Brain pericyte (primary cell): Measurements from ENCODE around the gene PHC1.
"Not testable (repeated sequence)": the region's sequence is repeated elsewhere in the genome, so short reads cannot be mapped to it uniquely, and the experiment has no call there.

Source experiments
- DNase-seq: peaks from one replicate; pipeline ENCODE4 v3.0.0-alpha.2; 2012; ENCODE audit warnings: low read depth, low spot score

PHC1 gene

GRCh38 chr12:8914033-8914715 is at the start of gene PHC1:
Gene PHC1 (plus strand): TSS chr12:8914509. CDS start chr12:8917678, 3,169 bp downstream.
- DNase-seq, result peak; percentile 47

- DNase-seq, result no peak
These were observed 47.9 kb upstream of the PHC1 start for GRCh38 chr12:8866429-8866828.

- no peak for DNase-seq
These were observed 47.3 kb upstream of the PHC1 start for GRCh38 chr12:8867009-8867408.

- no peak for DNase-seq
These were observed 46.5 kb upstream of the PHC1 start for GRCh38 chr12:8867786-8868185.

- no peak for DNase-seq
These were observed 43.7 kb upstream of the PHC1 start for GRCh38 chr12:8870586-8870985.

- no peak for DNase-seq
These were observed 43.2 kb upstream of the PHC1 start for GRCh38 chr12:8871068-8871467.

- no peak for DNase-seq
These were observed 37.4 kb upstream of the PHC1 start for GRCh38 chr12:8876887-8877286.

- no peak for DNase-seq
These were observed 27.6 kb upstream of the PHC1 start for GRCh38 chr12:8886502-8887284.

- no peak for DNase-seq
These were observed 27.0 kb upstream of the PHC1 start for GRCh38 chr12:8887285-8887715.

- no peak for DNase-seq
These were observed 23.8 kb upstream of the PHC1 start for GRCh38 chr12:8890313-8891085.

- no peak for DNase-seq
These were observed 22.3 kb upstream of the PHC1 start for GRCh38 chr12:8891976-8892375.

- no peak for DNase-seq
These were observed 19.9 kb upstream of the PHC1 start for GRCh38 chr12:8894378-8894777.

GRCh38 chr12:8894986-8895385 is 19.3 kb upstream of the PHC1 start:
- no peak for DNase-seq

GRCh38 chr12:8897081-8897480 is 17.2 kb upstream of the PHC1 start:
- DNase-seq, result no peak

- no peak for DNase-seq
These were observed 14.5 kb upstream of the PHC1 start for GRCh38 chr12:8899830-8900229.

GRCh38 chr12:8902703-8903102 is 11.6 kb upstream of the PHC1 start:
- DNase-seq, result not testable (repeated sequence)

GRCh38 chr12:8903646-8904045 is 10.7 kb upstream of the PHC1 start:
- DNase-seq, result no peak

GRCh38 chr12:8904665-8905064 is 9.6 kb upstream of the PHC1 start:
- no peak for DNase-seq

- DNase-seq, result no peak
These were observed 8.8 kb upstream of the PHC1 start for GRCh38 chr12:8905546-8905945.

- no peak for DNase-seq
These were observed 7.8 kb upstream of the PHC1 start for GRCh38 chr12:8906266-8907180.

- DNase-seq, result no peak
These were observed 6.8 kb upstream of the PHC1 start for GRCh38 chr12:8907513-8907912.
